D341Med (cell line): ENCODE measurements around the gene C3orf38.
"Not testable (repeated sequence)": the region's sequence is repeated elsewhere in the genome, so short reads cannot be mapped to it uniquely, and the experiment has no call there.

Experiments
- DNase-seq: peaks from one replicate; pipeline ENCODE4 v3.0.0; 2012; ENCODE audit warnings: low spot score

The C3orf38 gene

DNA sequence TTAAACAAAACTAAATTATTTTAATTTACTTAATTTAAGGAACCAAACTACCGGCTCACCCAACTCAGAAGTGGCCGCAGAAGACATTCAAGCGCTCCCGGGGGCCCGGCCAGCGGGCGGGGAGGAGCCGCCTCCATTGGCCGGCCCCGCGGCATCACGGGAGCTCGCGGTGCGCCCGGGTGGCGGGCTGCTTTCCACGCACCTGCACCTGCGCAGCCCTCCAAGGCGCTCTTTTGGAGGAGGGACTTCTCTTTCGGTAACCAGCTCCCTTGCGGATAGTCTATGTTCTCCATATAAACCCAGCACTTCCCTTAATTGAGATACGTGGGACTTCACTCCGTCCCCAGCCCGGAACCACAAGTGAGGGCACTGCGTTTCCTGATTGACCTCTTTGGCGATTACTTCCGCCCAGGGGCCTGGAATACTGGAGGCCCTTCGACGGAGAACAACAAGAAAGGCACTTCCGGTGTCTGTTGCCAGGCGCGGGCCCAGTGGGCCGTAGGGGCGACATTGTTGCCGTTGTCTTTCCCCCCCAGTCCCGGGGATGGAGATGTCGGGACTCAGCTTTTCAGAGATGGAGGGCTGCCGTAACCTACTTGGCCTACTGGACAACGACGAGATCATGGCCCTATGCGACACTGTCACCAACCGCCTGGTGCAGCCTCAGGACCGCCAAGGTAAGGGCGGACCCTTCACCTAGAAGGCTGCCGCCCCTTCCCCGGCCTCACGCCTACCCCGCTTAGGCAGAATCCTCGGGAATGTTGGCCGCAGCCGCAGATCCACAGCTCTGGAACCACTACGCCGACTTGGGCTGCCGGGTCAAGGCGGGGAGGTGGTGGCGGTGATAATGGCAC lies at the start of gene C3orf38:
Gene C3orf38 (plus strand): TSS at position 451 of the 854 bp plus-strand sequence. CDS start 94 bp downstream, at position 545.
- DNase-seq: peak; percentile 91

DNA sequence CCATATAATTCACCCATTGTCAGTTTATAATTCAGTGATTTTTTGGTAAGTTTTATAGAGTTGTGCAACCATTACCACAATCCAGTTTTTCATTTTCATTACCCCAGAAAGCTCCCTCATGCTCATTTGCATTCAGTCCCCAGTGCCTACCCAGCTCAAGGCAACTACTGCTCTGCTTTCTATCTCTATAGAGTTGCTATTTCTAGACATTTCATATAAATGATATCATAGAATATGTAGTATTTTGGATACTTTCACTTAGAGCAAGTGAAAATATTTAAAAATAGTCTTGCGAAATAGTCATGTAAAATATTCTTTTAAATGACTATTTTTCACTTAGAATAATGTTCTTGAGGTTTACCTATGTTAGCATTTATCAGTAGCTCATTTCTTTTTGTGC lies 48.6 kb upstream of the C3orf38 start:
- DNase-seq: no peak

DNA sequence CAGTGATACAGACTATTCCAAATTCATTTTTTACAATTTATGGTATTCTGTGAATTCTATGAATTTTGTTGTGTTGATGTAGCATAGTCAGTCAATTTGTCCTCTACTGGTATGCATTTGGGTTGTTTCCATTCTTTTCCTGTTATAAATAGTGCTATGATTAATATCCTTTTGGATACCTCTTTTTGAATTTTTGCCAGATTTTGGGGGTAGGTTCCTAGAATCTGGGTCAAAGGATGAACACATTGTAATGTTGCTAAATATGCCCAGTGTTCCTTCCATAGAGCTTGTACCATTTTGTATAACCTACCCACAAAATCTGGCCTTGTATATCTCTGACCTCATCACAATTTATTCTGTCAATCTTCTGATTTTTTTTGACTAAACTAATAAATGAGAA lies 44.4 kb upstream of the C3orf38 start:
- DNase-seq: no peak

DNA sequence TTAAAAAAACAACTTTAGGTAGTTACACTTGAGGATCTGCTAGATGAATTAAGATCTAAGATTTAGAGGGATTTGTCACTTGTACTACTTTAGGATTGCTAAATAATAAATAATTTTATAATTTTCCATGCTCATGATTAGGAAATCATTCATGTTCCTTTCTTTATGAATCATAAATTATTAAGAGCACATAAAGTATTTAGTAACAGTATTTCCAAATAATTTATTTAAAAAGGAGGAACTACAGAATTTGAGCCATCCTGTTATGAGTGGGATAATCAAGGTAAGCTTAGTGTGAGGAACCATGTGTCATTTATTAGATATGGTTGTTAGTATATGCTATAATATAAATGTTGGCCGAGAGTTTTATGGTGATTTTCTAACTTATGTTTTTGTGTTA lies 37.5 kb upstream of the C3orf38 start:
- no peak for DNase-seq

GRCh38 chr3:88113311-88114162 lies 36.2 kb upstream of the C3orf38 start:
- peak; percentile 58 for DNase-seq

GRCh38 chr3:88114878-88115549 lies 34.7 kb upstream of the C3orf38 start:
- no peak for DNase-seq

DNA sequence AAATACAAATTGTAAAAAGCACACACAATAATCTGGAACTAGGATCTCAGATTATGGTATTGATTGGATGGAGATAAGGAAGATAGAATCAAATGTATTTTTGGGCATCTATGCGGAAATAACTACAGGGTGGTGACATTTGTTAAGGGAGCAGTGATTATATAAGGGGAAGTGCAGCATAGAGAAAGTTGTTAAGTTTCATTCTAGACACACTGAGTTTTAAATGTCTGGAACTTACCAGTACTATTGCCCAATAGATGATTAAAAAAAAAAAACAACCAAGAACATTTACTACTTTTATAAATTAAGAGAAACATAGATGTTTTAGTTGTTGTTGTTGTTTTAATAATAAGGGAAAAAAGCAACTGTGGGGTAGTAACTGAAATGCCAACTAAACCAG lies 32.1 kb upstream of the C3orf38 start:
- DNase-seq: no peak

DNA sequence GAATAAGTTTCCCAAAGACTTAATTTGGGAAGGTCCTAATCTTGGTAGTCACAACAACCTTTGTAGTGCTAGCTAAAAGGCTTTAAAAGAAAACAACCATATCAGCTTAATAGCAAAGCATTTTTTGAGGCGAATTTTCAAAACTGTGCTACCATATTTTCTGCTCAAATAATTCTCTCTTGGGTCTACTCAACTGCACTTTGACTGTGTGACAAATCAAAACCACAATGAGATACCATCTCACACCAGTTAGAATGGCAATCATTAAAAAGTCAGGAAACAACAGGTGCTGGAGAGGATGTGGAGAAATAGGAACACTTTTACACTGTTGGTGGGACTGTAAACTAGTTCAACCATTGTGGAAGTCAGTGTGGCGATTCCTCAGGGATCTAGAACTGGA lies 31.2 kb upstream of the C3orf38 start:
- DNase-seq: not testable (repeated sequence)

GRCh38 chr3:88123526-88123925 lies 26.2 kb upstream of the C3orf38 start:
- DNase-seq: no peak

GRCh38 chr3:88131695-88132094 lies 18.1 kb upstream of the C3orf38 start:
- no peak for DNase-seq

DNA sequence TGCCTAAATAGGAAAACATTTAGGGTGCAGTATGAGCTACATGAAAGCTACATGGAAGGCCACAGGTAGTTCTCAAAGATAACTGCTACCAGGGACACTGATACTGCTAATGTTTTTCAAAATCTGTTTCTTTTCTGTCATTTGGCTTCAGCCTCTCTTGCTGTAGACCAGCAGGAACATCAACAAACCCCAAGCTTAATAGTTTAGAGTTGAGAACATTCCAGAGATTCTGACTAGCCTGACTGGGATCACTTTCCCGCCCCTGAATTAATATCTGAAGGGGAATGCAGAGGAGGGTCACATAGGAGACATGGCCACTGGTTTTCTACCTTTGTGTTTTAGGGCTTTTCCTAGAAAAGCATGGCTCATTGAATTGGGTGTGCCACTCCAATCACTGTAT lies 16.9 kb upstream of the C3orf38 start:
- DNase-seq: no peak

GRCh38 chr3:88133711-88134263 lies 16.0 kb upstream of the C3orf38 start:
- no peak for DNase-seq

- no peak for DNase-seq
Measured at GRCh38 chr3:88137836-88138235, 11.9 kb upstream of the C3orf38 start.

DNA sequence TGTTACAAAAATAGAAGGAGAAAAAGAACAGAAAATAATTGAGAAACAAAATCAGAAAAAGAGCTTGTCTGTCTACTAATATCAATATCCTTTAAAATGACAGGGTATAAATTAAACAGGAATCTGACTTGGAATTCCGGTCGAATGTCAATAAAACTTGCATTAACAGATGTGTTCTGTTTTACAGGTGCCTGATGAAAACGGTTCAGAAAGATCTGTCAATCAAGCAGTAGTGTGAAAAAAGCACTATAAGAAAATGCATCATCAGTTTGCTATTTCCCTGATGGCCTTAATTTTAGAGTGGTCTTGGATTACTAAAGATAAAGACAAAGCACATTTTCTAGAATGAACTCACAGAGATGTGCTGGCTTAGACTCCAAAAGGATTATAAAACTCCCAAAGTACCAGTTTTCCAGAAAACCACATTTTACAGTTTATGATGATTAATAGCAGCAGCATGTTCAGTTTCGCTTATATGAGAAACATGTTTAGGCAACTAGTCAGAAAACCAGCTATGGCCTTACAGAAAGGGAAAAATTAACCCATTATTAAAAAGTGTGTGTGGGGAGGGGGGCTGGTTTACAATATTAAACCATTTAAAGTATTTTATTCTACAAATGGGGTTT lies 8.2 kb upstream of the C3orf38 start:
- DNase-seq: no peak

- no peak for DNase-seq
Measured at GRCh38 chr3:88142094-88142624, 7.6 kb upstream of the C3orf38 start.

DNA sequence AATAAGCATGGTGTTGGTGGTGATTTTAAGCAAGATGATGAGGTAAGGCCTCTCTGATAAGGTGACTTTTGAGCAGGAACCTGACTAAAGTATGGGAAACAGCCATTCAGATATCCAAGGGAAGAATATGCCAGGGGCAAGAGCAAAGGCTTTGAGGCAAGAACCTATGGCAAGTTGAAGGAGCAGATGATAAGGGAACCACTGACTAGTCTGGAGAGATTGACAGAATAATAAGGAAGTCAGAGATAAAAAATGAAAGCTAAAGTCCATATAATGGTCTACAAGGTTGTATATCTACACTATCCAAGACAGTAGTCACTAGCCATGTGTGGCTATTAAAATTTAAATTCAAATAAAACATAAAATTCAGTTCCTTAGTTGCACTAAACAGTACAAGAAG lies 2.5 kb upstream of the C3orf38 start:
- no peak for DNase-seq

- no peak for DNase-seq
Measured at GRCh38 chr3:88148651-88149050, 1.1 kb upstream of the C3orf38 start.

- peak; percentile 57 for DNase-seq
Measured at GRCh38 chr3:88149101-88149508, 654 bp upstream of the C3orf38 start.

DNA sequence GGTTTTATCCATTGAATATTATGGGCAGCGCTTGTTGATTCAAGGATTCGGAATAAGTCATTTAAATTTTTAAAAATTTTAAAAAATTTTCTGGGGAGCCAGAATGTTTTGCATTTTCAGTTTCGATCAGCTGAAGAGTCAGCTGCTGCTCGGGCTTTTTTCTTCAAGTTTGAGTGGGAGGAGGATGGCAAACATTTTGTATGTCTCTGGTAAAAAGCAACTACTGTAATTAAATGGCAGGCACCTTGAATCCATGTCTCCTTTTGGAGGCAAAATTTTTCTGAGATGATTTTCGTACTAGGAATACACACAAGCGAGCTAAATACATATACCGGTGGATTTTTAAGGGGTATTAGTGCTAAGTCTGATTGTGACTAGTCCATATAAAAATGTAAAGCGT lies 612 bp downstream of the C3orf38 start:
- peak; percentile 12 for DNase-seq

GRCh38 chr3:88150806-88151205 lies 1.0 kb downstream of the C3orf38 start:
- DNase-seq: no peak

DNA sequence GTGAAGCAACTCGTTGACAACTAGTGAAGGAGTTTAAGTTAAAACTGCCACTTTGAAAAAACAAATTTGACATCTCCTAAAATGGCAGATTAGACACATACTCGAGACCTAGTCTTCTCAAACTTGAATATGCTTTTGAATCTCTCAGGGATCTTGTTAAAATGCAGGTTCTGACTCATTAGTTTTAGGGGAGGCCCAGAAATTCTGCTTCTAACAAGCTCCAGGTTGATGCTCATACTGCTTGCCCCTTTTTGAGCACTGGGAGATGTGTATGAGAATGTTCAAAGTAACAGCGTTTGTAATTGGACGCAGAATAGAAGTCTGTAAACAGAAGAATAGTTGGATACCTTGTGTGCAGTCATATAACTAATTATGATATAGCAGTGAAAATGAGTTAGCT lies 1.6 kb downstream of the C3orf38 start:
- no peak for DNase-seq

DNA sequence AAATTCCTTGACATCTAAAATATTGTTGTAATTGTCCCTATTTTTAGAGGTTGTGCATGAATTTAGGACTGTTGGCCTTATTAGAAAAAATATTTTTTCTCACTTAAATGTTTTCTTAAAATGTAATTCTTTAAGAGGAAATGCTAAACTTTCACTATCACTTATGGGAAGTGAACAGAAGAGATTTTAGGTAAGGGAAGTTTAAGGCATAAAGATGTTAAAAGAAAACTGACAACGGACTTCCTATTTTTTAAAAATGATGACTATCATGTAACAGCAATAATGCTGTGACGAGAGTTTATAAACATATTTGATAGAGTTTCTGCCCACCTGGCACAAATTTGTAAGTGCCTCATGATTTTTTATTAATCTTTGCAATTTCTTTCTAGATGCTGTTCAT lies 3.1 kb downstream of the C3orf38 start:
- no peak for DNase-seq
